ENCODE data around the gene ANKRD40.
A peak's percentile ranks its signal among the peaks of the same experiment; 100 is the strongest.
"Not testable (repeated sequence)": the region's sequence is repeated elsewhere in the genome, so short reads cannot be mapped to it uniquely, and the experiment has no call there.

ANKRD40 gene, protein sequence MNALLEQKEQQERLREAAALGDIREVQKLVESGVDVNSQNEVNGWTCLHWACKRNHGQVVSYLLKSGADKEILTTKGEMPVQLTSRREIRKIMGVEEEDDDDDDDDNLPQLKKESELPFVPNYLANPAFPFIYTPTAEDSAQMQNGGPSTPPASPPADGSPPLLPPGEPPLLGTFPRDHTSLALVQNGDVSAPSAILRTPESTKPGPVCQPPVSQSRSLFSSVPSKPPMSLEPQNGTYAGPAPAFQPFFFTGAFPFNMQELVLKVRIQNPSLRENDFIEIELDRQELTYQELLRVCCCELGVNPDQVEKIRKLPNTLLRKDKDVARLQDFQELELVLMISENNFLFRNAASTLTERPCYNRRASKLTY

GRCh38 chr17:50707289-50708049 lies at the start of gene ANKRD40:
Gene ANKRD40 (minus strand): TSS chr17:50707914. CDS start chr17:50707654, 260 bp downstream.
- peak; percentile 85 for DNase-seq

- DNase-seq: no peak
Measured at GRCh38 chr17:50754521-50754920, 46.8 kb upstream of the ANKRD40 start.

DNA sequence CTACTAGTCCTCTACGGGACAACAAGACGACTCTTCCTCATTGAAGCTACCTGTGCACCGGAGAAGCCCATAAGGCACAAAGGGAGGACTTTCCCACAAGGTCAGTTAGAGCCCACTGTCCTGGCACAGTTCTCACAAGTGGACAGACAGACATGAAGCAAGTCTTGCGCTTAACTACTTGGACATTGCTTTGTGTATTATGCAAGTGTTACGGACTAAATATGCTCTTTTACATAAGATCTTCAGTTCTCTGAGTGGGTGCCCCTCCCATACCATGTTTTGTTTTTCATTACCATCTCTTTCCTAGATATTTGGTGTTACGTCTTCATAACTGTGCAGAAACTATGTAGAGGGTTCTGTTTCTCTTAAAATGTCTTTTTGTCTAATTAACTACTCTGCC lies 41.5 kb upstream of the ANKRD40 start:
- DNase-seq: no peak

DNA sequence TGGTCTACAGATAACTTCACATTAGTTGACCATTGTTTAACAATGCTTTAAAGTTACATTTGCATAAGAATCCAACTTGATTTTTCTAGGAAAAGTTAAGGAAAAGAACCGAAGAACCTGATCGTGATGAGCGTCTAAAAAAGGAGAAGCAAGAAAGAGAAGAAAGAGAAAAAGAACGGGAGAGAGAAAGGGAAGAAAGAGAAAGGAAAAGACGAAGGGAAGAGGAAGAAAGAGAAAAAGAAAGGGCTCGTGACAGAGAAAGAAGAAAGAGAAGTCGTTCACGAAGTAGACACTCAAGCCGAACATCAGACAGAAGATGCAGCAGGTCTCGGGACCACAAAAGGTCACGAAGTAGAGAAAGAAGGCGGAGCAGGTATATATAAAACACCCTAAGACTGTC lies 37.9 kb upstream of the ANKRD40 start:
- DNase-seq: no peak

- DNase-seq: no peak
Measured at GRCh38 chr17:50739098-50739497, 31.4 kb upstream of the ANKRD40 start.

DNA sequence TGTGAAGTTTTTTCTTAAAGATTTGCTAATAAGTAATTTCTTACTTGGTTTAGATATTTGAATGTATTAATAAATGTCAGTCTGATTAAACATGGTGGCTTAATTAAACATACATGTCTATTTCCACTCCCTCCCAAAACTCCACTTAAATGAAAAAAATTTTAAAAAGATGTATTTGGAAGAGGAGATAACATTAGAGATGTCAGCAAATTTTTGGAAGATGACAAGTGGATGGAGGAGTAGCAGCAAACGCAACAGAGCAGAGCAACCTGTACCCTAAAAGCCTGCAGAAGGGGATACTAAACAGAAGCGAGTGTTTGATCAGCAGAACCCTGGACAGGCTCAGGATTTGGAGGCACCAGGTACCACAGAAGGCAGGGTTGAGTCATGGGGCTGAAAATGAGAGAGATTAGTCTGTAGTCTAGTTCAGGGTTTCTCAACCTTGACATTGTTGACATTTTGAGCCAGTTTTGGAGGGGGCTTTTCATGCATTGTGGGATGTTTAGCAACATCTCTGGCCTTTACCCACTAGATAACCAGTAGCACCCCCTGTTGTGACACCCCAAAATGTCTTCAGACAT lies 29.5 kb upstream of the ANKRD40 start:
- DNase-seq: no peak

GRCh38 chr17:50735287-50735686 lies 27.6 kb upstream of the ANKRD40 start:
- DNase-seq: no peak

DNA sequence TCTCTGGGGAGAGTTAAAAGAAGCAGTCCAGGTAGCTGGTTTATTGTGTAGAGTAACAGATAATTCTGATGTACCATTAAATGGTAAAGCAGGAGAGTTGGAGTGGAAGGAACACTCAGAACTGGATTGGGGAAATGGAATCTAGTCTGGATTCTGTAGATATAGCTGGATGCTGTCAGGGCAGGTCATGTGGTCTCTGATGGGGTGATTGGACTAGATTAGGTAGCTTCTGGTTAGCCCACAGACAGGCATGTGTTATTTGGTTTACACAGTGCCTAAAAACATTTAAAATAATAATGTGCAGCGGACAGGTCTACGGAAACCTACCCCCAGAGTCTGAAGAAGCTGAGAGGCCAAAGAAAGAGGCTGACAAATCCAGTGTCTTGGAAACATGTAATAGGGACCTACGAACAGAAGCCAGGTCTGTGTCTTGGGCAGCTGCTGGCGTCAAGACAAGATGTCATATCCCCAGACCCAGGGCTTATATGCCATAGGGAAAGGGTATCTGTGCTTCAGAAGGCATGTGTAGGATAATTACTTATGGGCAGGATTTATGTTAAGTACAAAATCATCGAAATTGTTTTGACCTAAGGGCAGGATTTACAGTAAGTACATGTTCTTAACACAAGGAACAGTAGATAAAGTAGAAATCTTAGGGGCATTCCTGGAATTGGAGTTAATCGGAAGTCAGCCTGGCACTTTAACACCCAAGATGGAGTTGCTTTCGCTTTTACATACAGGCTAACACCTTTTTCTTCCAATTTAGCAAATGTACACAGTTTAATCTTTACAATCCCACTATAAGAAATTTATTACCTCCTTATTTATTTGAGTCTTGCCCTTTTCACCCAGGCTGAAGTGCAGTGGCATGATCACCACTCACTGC lies 24.1 kb upstream of the ANKRD40 start:
- no peak for DNase-seq

DNA sequence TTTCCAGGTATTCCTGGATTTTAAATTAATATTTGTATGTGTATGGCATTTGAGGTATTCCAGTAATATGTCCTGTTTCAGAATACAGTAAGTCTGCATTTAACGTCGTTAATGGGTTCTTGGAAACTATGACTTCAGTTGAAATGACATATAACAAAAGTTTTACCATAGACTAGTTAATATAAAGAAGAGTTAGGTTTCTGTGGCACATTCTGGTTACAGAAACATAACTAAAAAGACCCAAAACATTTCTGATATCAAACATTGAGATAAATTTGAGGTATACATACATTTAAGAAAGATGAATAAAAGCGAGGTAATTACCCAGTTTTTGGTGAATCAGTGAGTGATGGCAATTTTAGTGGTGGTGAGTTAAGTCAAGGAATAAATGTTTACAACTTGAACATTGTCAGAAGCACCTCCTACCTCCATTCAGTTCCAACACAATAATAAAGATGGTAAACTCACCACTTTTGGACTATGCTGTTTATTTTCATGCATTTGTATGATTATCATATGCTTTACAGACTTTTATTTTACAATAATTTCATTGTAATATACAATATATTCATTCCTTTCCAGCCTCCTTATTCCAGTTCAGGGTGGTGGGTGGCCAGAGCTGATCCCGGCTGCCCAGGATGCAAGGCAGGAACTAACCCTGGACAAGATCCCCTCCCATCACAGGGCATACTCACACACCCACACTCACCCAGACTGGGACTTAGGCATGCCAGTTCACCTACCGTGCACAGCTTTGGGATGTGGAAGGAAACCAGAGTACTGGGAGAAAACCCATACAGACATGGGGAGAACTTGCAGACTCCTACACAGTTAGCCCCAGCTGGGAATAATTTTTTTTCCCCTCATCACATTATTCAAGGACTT lies 21.4 kb upstream of the ANKRD40 start:
- DNase-seq: no peak

DNA sequence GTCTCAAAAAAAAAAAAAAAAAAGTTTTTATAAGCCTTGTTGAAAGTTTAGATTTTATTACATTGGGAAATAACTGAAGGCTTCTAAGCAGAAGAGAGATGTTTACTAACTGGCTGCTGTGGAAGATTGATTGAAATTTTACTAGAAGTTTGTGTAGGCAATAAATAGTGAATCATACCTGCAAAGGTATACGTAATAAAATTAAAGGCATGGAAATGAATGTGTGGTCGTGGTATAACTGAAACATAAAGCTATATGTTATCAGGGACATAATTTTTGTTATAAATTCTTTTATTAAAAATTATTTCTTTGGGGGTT lies 20.4 kb upstream of the ANKRD40 start:
- no peak for DNase-seq

- DNase-seq: no peak
Measured at GRCh38 chr17:50725769-50726655, 18.3 kb upstream of the ANKRD40 start.

DNA sequence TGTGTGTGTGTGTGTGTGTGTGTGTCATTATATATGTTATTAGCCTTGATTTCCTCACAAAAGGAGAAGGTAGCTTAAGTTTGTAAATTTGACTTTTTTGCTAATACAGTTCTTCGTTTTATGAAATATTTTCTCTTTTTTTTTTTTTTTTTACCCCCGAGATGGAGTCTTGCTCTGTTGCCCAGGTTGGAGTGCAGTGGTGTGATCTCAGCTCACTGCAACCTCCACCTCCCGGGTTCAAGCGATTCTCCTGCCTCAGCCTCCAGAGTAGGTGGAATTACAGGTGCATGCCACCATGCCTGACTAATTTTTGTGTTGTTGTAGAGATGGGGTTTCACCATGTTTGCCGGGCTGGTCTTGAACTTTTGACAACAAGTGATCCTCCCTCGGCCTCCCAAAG lies 16.9 kb upstream of the ANKRD40 start:
- DNase-seq: not testable (repeated sequence)

- no peak for DNase-seq
Measured at GRCh38 chr17:50722746-50723145, 15.0 kb upstream of the ANKRD40 start.

- DNase-seq: no peak
Measured at GRCh38 chr17:50721194-50722010, 13.7 kb upstream of the ANKRD40 start.

- peak; percentile 63 for DNase-seq
Measured at GRCh38 chr17:50719924-50720794, 12.4 kb upstream of the ANKRD40 start.

DNA sequence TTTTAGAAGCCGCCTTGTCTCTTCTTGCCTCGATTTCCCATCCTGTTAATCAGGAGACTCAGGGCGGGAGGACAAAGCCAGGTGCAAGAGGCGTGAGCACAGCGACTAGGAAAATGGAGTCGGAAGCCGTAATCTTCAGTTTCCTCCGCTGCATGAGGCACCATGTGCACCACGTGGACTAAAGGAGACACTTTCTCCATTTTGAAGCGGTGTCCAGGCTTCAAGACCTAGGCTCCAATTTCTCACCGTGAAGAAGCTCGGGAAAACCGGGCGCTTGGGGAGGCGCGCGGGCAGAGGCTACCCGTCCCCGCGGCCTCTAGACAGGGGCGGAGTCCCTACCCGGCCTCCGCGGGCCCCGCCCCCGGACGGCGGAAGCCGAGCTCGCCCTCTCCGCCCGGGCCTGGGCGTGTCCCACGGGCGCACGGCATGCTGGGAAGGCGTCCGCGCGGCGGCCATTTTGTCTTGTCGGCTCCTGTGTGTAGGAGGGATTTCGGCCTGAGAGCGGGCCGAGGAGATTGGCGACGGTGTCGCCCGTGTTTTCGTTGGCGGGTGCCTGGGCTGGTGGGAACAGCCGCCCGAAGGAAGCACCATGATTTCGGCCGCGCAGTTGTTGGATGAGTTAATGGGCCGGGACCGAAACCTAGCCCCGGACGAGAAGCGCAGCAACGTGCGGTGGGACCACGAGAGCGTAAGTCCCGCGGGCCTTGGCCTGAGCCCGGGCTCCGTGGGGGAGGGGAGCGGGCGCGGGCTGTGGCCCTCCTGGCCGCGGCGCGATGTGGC lies 11.6 kb upstream of the ANKRD40 start, which contains the start of gene LUC7L3:
TSS of gene LUC7L3 (plus strand) at position 460 of the 780 bp plus-strand sequence. CDS start at position 590, 130 bp downstream.
- DNase-seq: peak; percentile 88

DNA sequence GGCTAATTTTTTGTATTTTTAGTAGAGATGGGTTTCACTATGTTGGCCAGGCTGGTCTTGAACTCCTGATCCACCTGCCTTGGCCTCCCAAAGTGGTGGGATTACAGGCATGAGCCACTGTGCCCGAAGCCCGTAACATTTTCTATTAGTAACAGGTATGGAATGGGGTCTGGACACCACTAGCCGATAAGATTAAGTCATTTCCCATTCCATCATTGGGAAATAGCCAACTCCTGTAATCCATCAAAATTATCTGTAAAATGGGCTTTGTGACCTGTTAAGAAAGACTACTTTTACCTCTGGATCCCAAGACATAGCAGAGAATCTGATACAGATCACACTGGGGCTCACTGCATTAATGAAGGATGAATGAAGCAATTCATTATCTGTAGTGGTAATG lies 7.8 kb upstream of the ANKRD40 start:
- no peak for DNase-seq

DNA sequence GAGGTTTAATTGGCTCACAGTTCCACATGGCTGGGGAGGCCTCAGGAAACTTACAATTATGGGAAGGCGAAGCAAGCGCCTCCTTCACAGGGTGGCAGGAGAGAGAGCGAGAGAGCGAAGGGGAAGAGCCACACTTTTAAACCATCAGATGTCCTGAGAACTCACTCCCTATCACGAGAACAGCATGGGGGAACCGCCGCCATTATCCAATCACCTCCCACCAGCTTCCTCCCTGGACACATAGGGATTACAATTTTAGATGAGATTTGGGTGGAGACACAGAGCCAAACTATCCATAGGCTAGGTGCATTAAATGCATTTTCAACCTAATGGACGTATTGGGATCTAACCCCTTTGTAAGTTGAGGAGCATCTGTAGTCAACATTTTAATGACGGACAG lies 4.9 kb upstream of the ANKRD40 start:
- DNase-seq: no peak
